HG02938 (cell line): ENCODE results near the gene CALML3.

ENCODE experiments used
- ATAC-seq: cut with Tn5 transposase; IDR thresholded peaks from one replicate; pipeline ENCODE4 v1.9.1; 2021; ENCODE audit warnings: mild to moderate bottlenecking, moderate library complexity; ENCODE audit not compliant: unreplicated experiment

The CALML3 gene

GRCh38 chr10:5565671-5566581 lies 41.2 kb downstream of the CALML3 start:
- ATAC-seq = no peak

GRCh38 chr10:5566614-5567013 lies 41.9 kb downstream of the CALML3 start:
- no peak for ATAC-seq

DNA sequence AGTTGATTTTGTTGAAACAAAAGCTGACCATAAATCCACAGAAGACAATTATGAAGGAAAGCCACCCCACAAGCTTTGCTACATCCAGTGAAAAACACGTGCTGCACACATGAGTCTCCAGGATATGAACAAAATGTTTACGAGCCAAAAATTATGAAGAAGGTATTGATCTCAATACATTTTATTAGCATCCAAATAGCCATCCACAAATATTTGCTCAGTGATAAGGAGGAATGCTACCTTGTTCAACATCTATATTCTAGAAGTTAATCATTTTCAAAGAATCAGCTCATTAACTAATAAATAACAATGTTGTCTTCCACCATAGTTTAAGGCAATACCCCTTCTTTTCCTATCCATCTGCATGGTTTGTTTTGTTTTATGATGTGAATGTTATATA lies 42.7 kb downstream of the CALML3 start:
- ATAC-seq = no peak

- no peak for ATAC-seq
These were observed 44.2 kb downstream of the CALML3 start for GRCh38 chr10:5568984-5569383.

- no peak for ATAC-seq
These were observed 44.8 kb downstream of the CALML3 start for GRCh38 chr10:5569568-5569967.

DNA sequence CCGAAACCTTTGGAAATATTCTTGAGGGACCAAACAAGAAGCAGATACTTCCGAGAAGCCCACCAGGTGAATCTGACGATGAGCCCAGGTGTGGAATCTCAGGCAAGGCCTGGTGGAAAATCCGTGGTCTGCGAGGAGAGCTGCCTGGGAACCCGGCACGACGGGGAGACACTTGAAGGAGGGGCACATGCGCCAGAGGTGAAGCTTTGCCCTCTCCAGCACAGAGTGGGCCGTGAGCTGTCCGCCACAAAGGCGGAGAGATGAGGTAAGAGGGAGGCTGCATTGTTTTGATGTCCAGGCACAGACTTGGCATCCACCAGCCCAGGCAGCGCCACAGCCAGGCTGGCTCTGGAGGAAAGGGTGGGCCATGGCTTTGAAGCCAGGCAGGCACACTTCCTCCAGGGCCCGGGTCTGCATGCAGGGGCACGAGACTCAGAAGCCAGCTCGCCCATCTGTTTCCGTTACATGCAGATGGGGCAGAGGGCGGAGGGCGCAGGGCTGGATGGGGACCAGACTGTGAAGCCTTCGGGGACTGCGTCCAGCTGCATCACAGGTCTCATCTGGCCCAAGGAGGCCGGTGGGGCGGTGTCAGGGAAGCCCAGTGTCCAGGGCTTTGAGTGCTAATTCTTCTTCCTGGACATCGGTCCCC lies 45.4 kb downstream of the CALML3 start:
- no peak for ATAC-seq

- no peak for ATAC-seq
These were observed 46.4 kb downstream of the CALML3 start for GRCh38 chr10:5570979-5571810.

- ATAC-seq = no peak
These were observed 47.1 kb downstream of the CALML3 start for GRCh38 chr10:5571826-5572225.

GRCh38 chr10:5573319-5573950 lies 48.7 kb downstream of the CALML3 start:
- ATAC-seq = no peak

- ATAC-seq = no peak
These were observed 49.3 kb downstream of the CALML3 start for GRCh38 chr10:5573968-5574641.

GRCh38 chr10:5574642-5575131 lies 49.9 kb downstream of the CALML3 start:
- no peak for ATAC-seq

GRCh38 chr10:5575144-5575481 lies 50.4 kb downstream of the CALML3 start:
- ATAC-seq = no peak

GRCh38 chr10:5575482-5576153 lies 50.9 kb downstream of the CALML3 start:
- ATAC-seq = no peak

DNA sequence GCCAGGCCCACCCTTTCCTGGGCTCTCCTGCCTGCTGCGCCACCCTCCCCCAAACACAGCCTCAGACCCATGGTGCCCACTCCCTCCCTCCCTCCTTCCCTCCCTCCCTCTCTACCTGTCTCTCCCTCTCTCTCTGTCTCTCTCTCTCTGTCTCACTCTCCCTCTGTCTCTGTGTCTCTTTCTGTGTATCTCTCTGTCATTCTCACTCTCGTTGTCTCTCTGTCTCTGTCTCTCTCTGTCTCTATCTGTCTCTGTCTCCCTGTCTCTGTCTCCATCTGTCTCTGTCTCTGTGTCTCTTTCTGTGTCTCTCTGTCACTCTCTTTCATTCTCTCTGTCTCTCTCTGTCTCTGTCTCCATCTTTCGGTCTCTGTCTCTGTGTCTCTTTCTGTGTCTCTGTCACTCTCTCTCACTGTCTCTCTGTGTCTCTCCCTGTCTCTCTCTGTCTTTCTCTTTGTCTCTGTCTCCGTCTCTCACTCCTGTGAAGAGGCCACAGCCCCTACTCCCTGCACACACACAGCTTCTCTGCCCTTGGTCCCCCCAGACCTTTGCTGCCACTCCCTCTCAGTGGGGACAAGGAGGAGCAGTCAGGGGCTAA lies 51.5 kb downstream of the CALML3 start:
- no peak for ATAC-seq
